Activated CD8-positive, alpha-beta T cell treated with anti-CD3 and anti-CD28 coated beads, Interleukin-2, amount 10 ng/mL, durations not matched to agents 7 days and 5 days (primary cell): Measurements from ENCODE around the gene REEP3. TPM values are rescaled to one million over a fixed set of nuclear protein-coding genes. Genes with fewer than 3 reads are reported as not detected.

Experiments
- ATAC-seq: fragments of 150-1000 bp; cut with Tn5 transposase; one replicate; pipeline ENCODE4 v1.10.0; 2021; ENCODE audit warnings: moderate library complexity
- CTCF ChIA-PET: fragments of 350-600 bp; sonication (Branson Sonifier 250); formaldehyde crosslinking; loops from one replicate; lab custom pipeline; 2021; ENCODE audit warnings: antibody characterized with exemption; lab: Charles Lee
- POLR2A ChIA-PET: fragments of 350-600 bp; sonication (Branson Sonifier 250); formaldehyde crosslinking; loops from one replicate; lab custom pipeline; 2021; ENCODE audit warnings: antibody characterized with exemption; lab: Charles Lee
- DNase-seq: peaks from one replicate; pipeline ENCODE4 v3.0.0-alpha.2; 2020
- H3K27ac Mint-ChIP-seq: one replicate; pipeline ENCODE4 v1.8.0; 2021; ENCODE audit warnings: mild to moderate bottlenecking, mixed read lengths
- H3K27me3 Mint-ChIP-seq: one replicate; pipeline ENCODE4 v1.8.0; 2021; ENCODE audit warnings: low read depth, mixed read lengths
- H3K36me3 Mint-ChIP-seq: one replicate; pipeline ENCODE4 v1.8.0; 2021; ENCODE audit warnings: low read depth, mixed read lengths
- H3K4me1 Mint-ChIP-seq: one replicate; pipeline ENCODE4 v1.8.0; 2021; ENCODE audit warnings: low read depth, mixed read lengths
- H3K4me3 Mint-ChIP-seq: one replicate; pipeline ENCODE4 v1.8.0; 2021; ENCODE audit warnings: mild to moderate bottlenecking, mixed read lengths
- H3K9me3 Mint-ChIP-seq: one replicate; pipeline ENCODE4 v1.8.0; 2022; ENCODE audit warnings: mixed read lengths; ENCODE audit not compliant: insufficient read depth
- total RNA-seq, 2 experiments: library from RNA; stranded (reverse); gene quantifications; one replicate each; pipeline ENCODE4 v1.2.3, GENCODE V29; 2021

The REEP3 gene
- total RNA-seq, 2 experiments from 2014 or later: 17.5 to 17.6 TPM

GRCh38 chr10:63633677-63634487 lies 112.7 kb downstream of the REEP3 start:
- no peaks in the 10 kb centered on the region for H3K9me3 Mint-ChIP-seq
- CTCF ChIA-PET: interaction anchor here (0.8 to 7.7 kb wide), 2 partner anchors 85 to 466 kb away, joined by 3 to 116 read pairs; no protein-coding TSS in a partner anchor
- H3K4me3 Mint-ChIP-seq: no peak overlapping the region
- H3K36me3 Mint-ChIP-seq: no peaks in the 10 kb centered on the region
- no peak for ATAC-seq
- DNase-seq: no peak
- H3K4me1 Mint-ChIP-seq: peaks cover 30% of the 10 kb centered on the region
- H3K27ac Mint-ChIP-seq: no peak overlapping the region
- H3K27me3 Mint-ChIP-seq: peaks cover 18% of the 10 kb centered on the region
- POLR2A ChIA-PET: no interaction called here

DNA sequence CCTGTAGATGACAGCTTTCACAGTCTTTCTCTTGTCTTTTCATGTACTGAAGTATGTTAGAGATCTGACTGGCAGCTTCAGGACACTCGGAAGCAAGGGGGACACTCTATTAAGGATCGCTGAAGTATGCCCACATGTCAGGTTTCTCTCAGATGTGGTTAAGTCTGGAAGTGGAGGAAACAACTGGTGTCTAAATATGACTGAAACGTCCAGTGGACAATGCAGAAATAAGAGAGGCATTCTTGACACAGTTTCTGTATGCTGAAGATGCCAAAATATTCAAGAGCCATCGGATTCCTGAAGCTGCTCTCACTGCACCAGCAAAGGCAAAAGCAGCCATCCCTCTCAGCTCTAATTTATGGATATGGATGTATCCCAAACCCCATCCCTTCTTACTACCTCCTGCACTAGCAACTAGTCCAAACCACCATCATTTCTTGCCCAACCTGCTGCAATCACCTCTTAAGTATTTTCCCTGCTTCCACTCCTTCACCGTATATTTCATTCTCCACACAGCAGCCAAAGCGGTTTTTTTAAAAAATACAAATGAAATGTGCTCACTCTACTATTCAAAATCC lies 113.4 kb downstream of the REEP3 start:
- Mint-ChIP-seq H3K9me3 (no peaks in the 10 kb centered on the region), H3K4me1 (peaks cover 24% of the 10 kb centered on the region), H3K27me3 (peaks cover 18% of the 10 kb centered on the region), H3K4me3 (no peak overlapping the region), H3K36me3 (no peaks in the 10 kb centered on the region), H3K27ac (no peak overlapping the region)
- DNase-seq (no peak), ATAC-seq (no peak)
- CTCF ChIA-PET: interaction anchor here (0.8 kb wide), 1 partner anchor 466 kb away, joined by 3 read pairs; no protein-coding TSS in a partner anchor
- POLR2A ChIA-PET: no interaction called here

- Mint-ChIP-seq H3K4me3 (no peak overlapping the region), H3K27ac (no peak overlapping the region), H3K9me3 (no peaks in the 10 kb centered on the region), H3K27me3 (peaks cover 18% of the 10 kb centered on the region), H3K36me3 (no peaks in the 10 kb centered on the region), H3K4me1 (peaks cover 12% of the 10 kb centered on the region)
- POLR2A ChIA-PET: no interaction called here
- ATAC-seq (no peak), DNase-seq (no peak)
- CTCF ChIA-PET: interaction anchor here (0.6 to 1.3 kb wide), 3 partner anchors 8 to 470 kb away, joined by 3 to 5 read pairs (median 3); no protein-coding TSS in a partner anchor
These were observed 115.6 kb downstream of the REEP3 start for GRCh38 chr10:63636812-63637211.

DNA sequence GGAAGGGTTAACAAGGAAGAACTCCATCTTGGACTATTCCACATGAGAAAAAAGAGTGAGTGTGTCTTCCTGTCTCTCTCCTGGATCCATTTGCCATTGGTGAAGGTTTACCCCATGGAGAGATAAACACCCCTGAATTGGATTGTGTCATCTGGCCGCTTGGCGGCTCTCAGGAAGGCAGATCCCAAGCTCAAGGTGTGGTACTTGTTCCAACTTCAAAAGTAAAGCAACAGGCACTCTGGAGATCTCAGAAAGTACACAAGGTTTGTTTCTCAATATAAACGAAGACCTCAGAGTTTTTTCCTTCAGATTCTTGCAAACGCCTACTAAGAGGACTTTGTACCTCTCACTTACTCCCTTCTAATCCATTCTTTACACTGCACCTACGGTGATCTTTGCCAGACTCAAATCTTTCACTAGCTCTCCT lies 116.7 kb downstream of the REEP3 start:
- Mint-ChIP-seq H3K36me3 (no peaks in the 10 kb centered on the region), H3K9me3 (no peaks in the 10 kb centered on the region), H3K4me3 (no peak overlapping the region), H3K4me1 (peaks cover 9% of the 10 kb centered on the region), H3K27ac (no peak overlapping the region), H3K27me3 (peaks cover 13% of the 10 kb centered on the region)
- ChIA-PET POLR2A (no interaction called here), CTCF (no interaction called here)
- ATAC-seq (no peak), DNase-seq (no peak)

- CTCF ChIA-PET: interaction anchor here (1.5 to 1.6 kb wide), 2 partner anchors 12 to 79 kb away, joined by 4 to 11 read pairs; no protein-coding TSS in a partner anchor
- no peaks in the 10 kb centered on the region for H3K36me3 Mint-ChIP-seq
These were observed 120.2 kb downstream of the REEP3 start for GRCh38 chr10:63641366-63641765.

GRCh38 chr10:63641799-63642198 lies 120.6 kb downstream of the REEP3 start:
- no peaks in the 10 kb centered on the region for H3K4me1 Mint-ChIP-seq
- ATAC-seq: no peak
- no peaks in the 10 kb centered on the region for H3K36me3 Mint-ChIP-seq
- H3K9me3 Mint-ChIP-seq: no peaks in the 10 kb centered on the region
- no peak for DNase-seq
- H3K27ac Mint-ChIP-seq: no peak overlapping the region
- POLR2A ChIA-PET: no interaction called here
- H3K4me3 Mint-ChIP-seq: no peak overlapping the region
- CTCF ChIA-PET: interaction anchor here (1.5 to 1.6 kb wide), 2 partner anchors 12 to 79 kb away, joined by 4 to 11 read pairs; no protein-coding TSS in a partner anchor
- H3K27me3 Mint-ChIP-seq: peaks cover 7% of the 10 kb centered on the region

More at GRCh38 chr10:63641366-63641765, 120.2 kb downstream of the REEP3 start:
- POLR2A ChIA-PET: no interaction called here
- Mint-ChIP-seq H3K4me1 (no peaks in the 10 kb centered on the region), H3K4me3 (no peak overlapping the region), H3K27ac (no peak overlapping the region), H3K27me3 (peaks cover 7% of the 10 kb centered on the region), H3K9me3 (no peaks in the 10 kb centered on the region)
- ATAC-seq (no peak), DNase-seq (no peak)

- H3K36me3 Mint-ChIP-seq: no peaks in the 10 kb centered on the region
- ChIA-PET CTCF (no interaction called here), POLR2A (interaction anchor here (1.1 kb wide), 1 partner anchor 12 kb away, joined by 3 read pairs; no protein-coding TSS in a partner anchor)
- H3K4me1 Mint-ChIP-seq: no peaks in the 10 kb centered on the region
- peaks cover 9% of the 10 kb centered on the region for H3K27me3 Mint-ChIP-seq
- no peak for ATAC-seq
- no peak overlapping the region for H3K4me3 Mint-ChIP-seq
- no peak overlapping the region for H3K27ac Mint-ChIP-seq
- no peak for DNase-seq
- H3K9me3 Mint-ChIP-seq: no peaks in the 10 kb centered on the region
These were observed 121.6 kb downstream of the REEP3 start for GRCh38 chr10:63642808-63643207.

DNA sequence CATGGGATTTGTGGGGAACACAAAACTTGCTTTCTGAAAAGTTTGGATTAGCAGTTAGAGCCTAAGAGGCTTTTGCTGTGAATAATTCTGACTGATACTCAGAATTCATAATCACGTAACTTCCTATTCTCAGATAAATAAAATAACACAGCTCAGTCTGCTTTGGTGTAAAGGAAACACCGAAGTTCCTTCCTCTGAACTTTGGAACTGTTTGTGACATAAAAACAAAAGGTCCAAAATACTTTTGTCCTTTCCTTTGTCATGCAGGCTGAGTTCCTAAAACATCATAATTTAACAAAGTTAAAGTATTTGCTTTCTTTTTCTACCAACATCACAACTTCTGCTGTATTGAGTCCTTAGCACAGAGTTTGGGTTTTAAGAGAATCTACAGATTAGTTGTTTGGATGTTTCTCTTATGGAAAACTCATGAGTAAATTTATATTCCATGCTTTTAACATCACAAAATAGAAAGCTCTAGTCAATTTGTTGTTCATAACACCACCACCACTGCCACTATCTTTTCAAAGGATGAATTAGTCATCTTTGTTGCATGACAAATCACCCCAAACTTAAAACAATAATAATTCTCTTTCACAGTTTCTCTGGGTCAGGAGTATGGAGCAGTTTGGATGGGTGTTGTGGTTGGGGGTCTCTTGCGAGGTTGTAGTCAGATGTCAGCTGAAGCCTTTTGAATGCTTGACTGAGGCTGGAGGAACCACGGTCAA lies 123.4 kb downstream of the REEP3 start:
- ATAC-seq (no peak), DNase-seq (no peak)
- ChIA-PET POLR2A (no interaction called here), CTCF (interaction anchor here (1.0 kb wide), 1 partner anchor 478 kb away, joined by 3 read pairs; no protein-coding TSS in a partner anchor)
- Mint-ChIP-seq H3K4me3 (no peak overlapping the region), H3K27ac (no peak overlapping the region), H3K4me1 (no peaks in the 10 kb centered on the region), H3K9me3 (no peaks in the 10 kb centered on the region), H3K27me3 (peaks cover 9% of the 10 kb centered on the region), H3K36me3 (no peaks in the 10 kb centered on the region)

DNA sequence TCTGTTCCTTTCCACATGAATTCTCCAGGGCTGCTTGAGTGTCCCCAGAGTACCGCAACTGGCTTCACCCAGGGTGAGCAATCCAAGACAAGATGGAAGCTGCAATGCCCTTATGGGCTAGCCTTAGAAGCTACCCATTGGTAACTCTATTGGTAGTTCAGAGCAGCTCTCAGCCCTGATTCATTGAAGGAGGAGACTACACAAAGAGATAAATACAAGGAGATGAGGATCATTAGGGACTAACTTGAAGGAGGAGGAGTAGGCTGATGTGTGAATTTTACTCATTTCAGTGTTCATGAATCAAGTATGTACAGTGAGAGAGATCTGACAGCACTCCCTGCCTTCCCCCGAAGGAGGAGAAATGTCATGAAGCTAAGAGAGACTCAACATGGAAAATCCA lies 124.0 kb downstream of the REEP3 start:
- Mint-ChIP-seq H3K27me3 (peaks cover 9% of the 10 kb centered on the region), H3K36me3 (no peaks in the 10 kb centered on the region), H3K9me3 (no peaks in the 10 kb centered on the region), H3K27ac (no peak overlapping the region), H3K4me3 (no peak overlapping the region), H3K4me1 (no peaks in the 10 kb centered on the region)
- CTCF ChIA-PET: interaction anchor here (1.0 kb wide), 1 partner anchor 478 kb away, joined by 3 read pairs; no protein-coding TSS in a partner anchor
- ATAC-seq (no peak), DNase-seq (no peak)
- POLR2A ChIA-PET: no interaction called here

DNA sequence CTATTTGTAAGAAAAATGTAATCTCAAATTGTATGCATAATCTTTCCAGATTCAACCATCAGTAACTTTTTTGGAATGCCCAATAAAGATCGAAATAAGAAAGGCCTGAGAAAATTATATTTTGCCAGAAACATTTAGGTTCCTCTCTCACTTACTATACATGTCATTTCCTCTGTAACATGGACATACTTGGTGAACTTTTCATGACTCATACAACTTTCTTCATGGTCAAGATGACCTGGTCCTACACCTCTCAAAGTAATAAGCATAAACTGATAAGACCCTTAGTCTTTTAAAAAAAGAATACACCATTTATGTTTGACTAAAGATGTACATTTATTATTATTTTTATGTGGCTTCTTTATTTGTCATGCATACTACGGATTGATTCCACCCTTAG lies 125.3 kb downstream of the REEP3 start:
- Mint-ChIP-seq H3K9me3 (no peaks in the 10 kb centered on the region), H3K4me1 (no peaks in the 10 kb centered on the region), H3K4me3 (no peak overlapping the region), H3K27me3 (peaks cover 9% of the 10 kb centered on the region), H3K27ac (no peak overlapping the region), H3K36me3 (no peaks in the 10 kb centered on the region)
- CTCF ChIA-PET: no interaction called here
- DNase-seq (no peak), ATAC-seq (no peak)
- POLR2A ChIA-PET: no interaction called here

- H3K4me1 Mint-ChIP-seq: no peaks in the 10 kb centered on the region
These were observed 130.7 kb downstream of the REEP3 start for GRCh38 chr10:63651864-63652263.

More at GRCh38 chr10:63651864-63652263, 130.7 kb downstream of the REEP3 start:
- no peak for ATAC-seq
- no peak for DNase-seq
- ChIA-PET POLR2A (no interaction called here), CTCF (no interaction called here)
- H3K27ac Mint-ChIP-seq: no peak overlapping the region
- peaks cover 4% of the 10 kb centered on the region for H3K27me3 Mint-ChIP-seq
- no peak overlapping the region for H3K4me3 Mint-ChIP-seq
- H3K36me3 Mint-ChIP-seq: no peaks in the 10 kb centered on the region
- no peaks in the 10 kb centered on the region for H3K9me3 Mint-ChIP-seq
